PC-9 (cell line): ENCODE results near the gene ENTREP3. TPM values are rescaled to one million over a fixed set of nuclear protein-coding genes. Genes with fewer than 3 reads are reported as not detected.

ENCODE experiments used
- BruUV-seq: library from RNA; stranded (reverse); fragments of 400-500 nt; replicated peaks from 2 replicates; lab custom pipeline; 2021; lab: Mats Ljungman, UMichigan
- CTCF ChIA-PET: fragments of 300-600 bp; sonication (Branson Sonifier 250); formaldehyde crosslinking; loops from one replicate; lab custom pipeline; 2022; ENCODE audit warnings: antibody characterized with exemption; lab: Charles Lee
- POLR2A ChIA-PET: fragments of 300-600 bp; sonication (Branson Sonifier 250); formaldehyde crosslinking; loops from one replicate; lab custom pipeline; 2022; ENCODE audit warnings: antibody characterized with exemption; ENCODE audit not compliant: unreplicated experiment; lab: Charles Lee
- DNase-seq, 2 experiments: peaks; one replicate each; pipeline versions ENCODE4 v3.0.0 to v3.0.0-alpha.2; 2015 to 2022; ENCODE audit warnings: mixed read lengths in 1 of 2
- H2AFZ ChIP-seq: fragments of 200-600 bp; sonication (generic); 2 replicates; pipeline ENCODE4 v1.8.1; 2017; ENCODE audit warnings: antibody characterized with exemption
- H3F3A ChIP-seq: fragments of 200-600 bp; sonication (generic); 2 replicates; pipeline ENCODE4 v1.8.1; 2017; ENCODE audit warnings: antibody characterized with exemption, mild to moderate bottlenecking, low read depth; ENCODE audit not compliant: insufficient read depth
- H3K27ac ChIP-seq: fragments of 200-600 bp; sonication (generic); 2 replicates; pipeline ENCODE4 v1.6.1; 2016; ENCODE audit warnings: mixed run types
- H3K27me3 ChIP-seq: fragments of 200-600 bp; sonication (generic); 2 replicates; pipeline ENCODE4 v1.6.1; 2016; ENCODE audit warnings: low read depth, mixed run types; ENCODE audit not compliant: insufficient read depth
- H3K36me3 ChIP-seq: fragments of 200-600 bp; sonication (generic); 2 replicates; pipeline ENCODE4 v1.6.1; 2016; ENCODE audit warnings: low read depth, mixed run types
- H3K4me1 ChIP-seq: fragments of 200-600 bp; sonication (generic); replicated peaks from 2 replicates; pipeline ENCODE4 v1.6.1; 2016; ENCODE audit warnings: mixed run types; ENCODE audit not compliant: insufficient read depth
- H3K4me2 ChIP-seq: fragments of 200-600 bp; sonication (generic); 2 replicates; pipeline ENCODE4 v1.6.1; 2017; ENCODE audit warnings: mixed run types
- H3K4me3 ChIP-seq: fragments of 200-600 bp; sonication (generic); 2 replicates; pipeline ENCODE4 v1.6.1; 2016; ENCODE audit warnings: mixed run types
- H3K79me2 ChIP-seq: fragments of 200-600 bp; sonication (generic); 2 replicates; pipeline ENCODE4 v1.6.1; 2017; ENCODE audit warnings: low read depth, mixed run types
- H3K9me2 ChIP-seq: fragments of 200-600 bp; sonication (generic); 2 replicates; pipeline ENCODE4 v1.8.1; 2017; ENCODE audit warnings: mild to moderate bottlenecking; ENCODE audit not compliant: insufficient read depth
- H3K9me3 ChIP-seq: fragments of 200-600 bp; sonication (generic); 2 replicates; pipeline ENCODE4 v1.8.1; 2016; ENCODE audit warnings: low read depth; ENCODE audit not compliant: insufficient read depth
- H4K20me1 ChIP-seq: fragments of 200-600 bp; sonication (generic); 2 replicates; pipeline ENCODE4 v1.8.1; 2017; ENCODE audit not compliant: insufficient read depth
- CTCF ChIP-seq: fragments of 200-600 bp; sonication (generic); conservative IDR thresholded peaks from 2 replicates; pipeline ENCODE4 v1.6.1; 2017; ENCODE audit warnings: mixed run types, antibody characterized with exemption, mild to moderate bottlenecking, moderate library complexity
- EZH2 ChIP-seq: fragments of 200-600 bp; sonication (generic); IDR thresholded peaks from 2 replicates; pipeline ENCODE4 v1.8.0; 2017; ENCODE audit warnings: antibody characterized with exemption, low read depth
- intact Hi-C: fragments of 100-400 bp; cut with micrococcal nuclease; formaldehyde crosslinking; loops from one replicate; pipeline ENCODE4 v1.10.0; 2022; ENCODE audit not compliant: unreplicated experiment
- total RNA-seq: library from RNA; stranded (reverse); gene quantifications from 2 replicates; pipeline ENCODE4 v1.2.3, GENCODE V29; 2021

ENTREP3 gene
- total RNA-seq, 1 experiment from 2014 or later = 56.9 TPM

- H3K36me3 ChIP-seq = no peaks in the 10 kb centered on the region
- no peaks in the 10 kb centered on the region for H4K20me1 ChIP-seq
- no peaks in the 10 kb centered on the region for H3K9me3 ChIP-seq
- H3K4me2 ChIP-seq = no peak overlapping the region
- BruUV-seq = no TSS peak
- ChIA-PET CTCF (no interaction called here), POLR2A (no interaction called here)
- H3K9me2 ChIP-seq = no peaks in the 10 kb centered on the region
- no peaks in the 10 kb centered on the region for H3K79me2 ChIP-seq
- 0 out of 2 replicates have a peak, but pooled peaks cover 4% of the 10 kb centered on the region for H3K4me1 ChIP-seq
- H3K27me3 ChIP-seq = no peaks in the 10 kb centered on the region
- no peak overlapping the region for H3K27ac ChIP-seq
- no peak overlapping the region for H3K4me3 ChIP-seq
- intact Hi-C loops = no loop called here
- no peak for TF ChIP-seq CTCF
- TF ChIP-seq EZH2 = no peak
- H2AFZ ChIP-seq = no peak overlapping the region
- peaks cover 32% of the 10 kb centered on the region; the same call in 1 of the 2 replicates for H3F3A ChIP-seq
- no peak for DNase-seq
Measured at GRCh38 chr1:155279268-155279667, 24.0 kb upstream of the ENTREP3 start.

GRCh38 chr1:155278689-155279160, 23.4 kb upstream of the ENTREP3 start:
- H3K4me1 ChIP-seq = peaks cover 7% of the 10 kb centered on the region
- intact Hi-C loops = no loop called here
- H3K27ac ChIP-seq = no peak overlapping the region
- H3K9me3 ChIP-seq = no peaks in the 10 kb centered on the region
- no peaks in the 10 kb centered on the region for H3K79me2 ChIP-seq
- ChIA-PET CTCF (no interaction called here), POLR2A (interaction anchor here (0.8 kb wide), 1 partner anchor 25 kb away, joined by 13 read pairs; no protein-coding TSS in a partner anchor)
- TF ChIP-seq EZH2 (no peak), CTCF (peak; percentile 8; the same call in 1 of the 2 replicates)
- peaks cover 36% of the 10 kb centered on the region for H3F3A ChIP-seq
- H3K4me3 ChIP-seq = peak overlapping the region; percentile 96; the same call in 1 of the 2 replicates
- H2AFZ ChIP-seq = no peak overlapping the region
- peak overlapping the region; percentile 99 for H3K4me2 ChIP-seq
- DNase-seq = no peak
- H4K20me1 ChIP-seq = no peaks in the 10 kb centered on the region
- no TSS peak for BruUV-seq
- H3K36me3 ChIP-seq = no peaks in the 10 kb centered on the region
- no peaks in the 10 kb centered on the region for H3K27me3 ChIP-seq
- H3K9me2 ChIP-seq = no peaks in the 10 kb centered on the region

- Histone ChIP-seq H3K4me2 (peak overlapping the region; percentile 99), H4K20me1 (no peaks in the 10 kb centered on the region), H3K4me1 (peaks cover 10% of the 10 kb centered on the region), H3K27me3 (no peaks in the 10 kb centered on the region), H3K9me3 (no peaks in the 10 kb centered on the region), H3K79me2 (no peaks in the 10 kb centered on the region; the same call in 1 of the 2 replicates), H3K9me2 (no peaks in the 10 kb centered on the region), H3K27ac (no peak overlapping the region), H3K4me3 (peak overlapping the region; percentile 96), H3F3A (peaks cover 40% of the 10 kb centered on the region), H2AFZ (peak overlapping the region; percentile 96), H3K36me3 (no peaks in the 10 kb centered on the region)
- intact Hi-C loops = loop anchor here (2.0 kb wide), 1 partner anchor 45 kb away; no protein-coding TSS in a partner anchor
- BruUV-seq = no TSS peak
- TF ChIP-seq CTCF (peak; percentile 54; the same call in 1 of the 2 replicates), EZH2 (no peak)
- ChIA-PET CTCF (no interaction called here), POLR2A (interaction anchor here (0.8 kb wide), 1 partner anchor 26 kb away, joined by 13 read pairs; no protein-coding TSS in a partner anchor)
- peak; percentile 55 to 60 for DNase-seq
Measured at GRCh38 chr1:155277902-155278688, 22.8 kb upstream of the ENTREP3 start.
